H1 (cell line): ENCODE results near the gene PCGF3. TPM values are rescaled to one million over a fixed set of nuclear protein-coding genes. Genes with fewer than 3 reads are reported as not detected.

ENCODE experiments used
- CTCF ChIA-PET: fragments of 300-600 bp; sonication (Branson Sonifier 250); formaldehyde crosslinking; loops from one replicate; lab custom pipeline; 2021; ENCODE audit not compliant: partially characterized antibody; lab: Charles Lee
- POLR2A ChIA-PET: fragments of 300-600 bp; sonication (Branson Sonifier 250); formaldehyde crosslinking; loops from one replicate; lab custom pipeline; 2021; ENCODE audit warnings: inconsistent platforms; ENCODE audit not compliant: partially characterized antibody; lab: Charles Lee
- DNase-seq, 2 experiments: peaks; one replicate each; pipeline versions ENCODE4 v3.0.0 to v3.0.0-alpha.2; 2010 to 2022; ENCODE audit warnings: low spot score in 2 of 2, low read depth in 1 of 2, mixed read lengths in 1 of 2
- FAIRE-seq: peaks from 2 replicates; lab custom pipeline; 2011; peaks lifted over from hg19 to GRCh38; lab: Jason Lieb, UNC
- H2AFZ ChIP-seq: 2 replicates; pipeline ENCODE4 v1.8.1; 2012; ENCODE audit warnings: low read length, inconsistent platforms
- H2AK5ac ChIP-seq: 2 replicates; pipeline ENCODE4 v1.6.1; 2013; ENCODE audit warnings: low read depth, low read length
- H2BK120ac ChIP-seq: replicated peaks from 2 replicates; pipeline ENCODE3; 2013; ENCODE audit warnings: low read depth, low read length, inconsistent platforms
- H2BK12ac ChIP-seq: 2 replicates; pipeline ENCODE4 v1.6.1; 2013; ENCODE audit warnings: low read depth, low read length
- H2BK15ac ChIP-seq: 2 replicates; pipeline ENCODE4 v1.6.1; 2013; ENCODE audit warnings: low read length
- H2BK20ac ChIP-seq: 2 replicates; pipeline ENCODE4 v1.6.1; 2013; ENCODE audit warnings: low read length
- H2BK5ac ChIP-seq: 2 replicates; pipeline ENCODE4 v1.6.1; 2013; ENCODE audit warnings: low read depth, low read length
- H3K14ac ChIP-seq: 2 replicates; pipeline ENCODE4 v1.6.1; 2013; ENCODE audit warnings: inconsistent platforms; ENCODE audit not compliant: insufficient read length
- H3K18ac ChIP-seq: 2 replicates; pipeline ENCODE4 v1.6.1; 2013; ENCODE audit warnings: low read length; ENCODE audit errors: extremely low read depth
- H3K23ac ChIP-seq: 2 replicates; pipeline ENCODE4 v1.6.1; 2013; ENCODE audit warnings: inconsistent platforms; ENCODE audit not compliant: insufficient read length
- H3K23me2 ChIP-seq: 2 replicates; pipeline ENCODE4 v1.6.1; 2013; ENCODE audit warnings: low read depth, low read length
- H3K27ac ChIP-seq: 2 replicates; pipeline ENCODE4 v1.6.1; 2011; ENCODE audit warnings: low read depth, low read length, inconsistent platforms
- H3K27me3 ChIP-seq, 4 experiments: replicated peaks in 1 of 4; 1 replicate in 1 of 4; 2 replicates in 3 of 4; pipeline versions ENCODE4 v1.6.1 to v1.8.1; 2011 to 2013; ENCODE audit warnings: low read length in 3 of 4, mild to moderate bottlenecking in 3 of 4, inconsistent platforms in 2 of 4, mixed read lengths in 2 of 4, moderate library complexity in 1 of 4; ENCODE audit not compliant: control insufficient read depth in 3 of 4, insufficient read depth in 3 of 4; ENCODE audit errors: extremely low read depth in 1 of 4
- H3K36me3 ChIP-seq, 4 experiments: 2 replicates each; pipeline versions ENCODE4 v1.6.1 to v1.8.1; 2011 to 2013; ENCODE audit warnings: mild to moderate bottlenecking in 4 of 4, low read length in 3 of 4, moderate library complexity in 2 of 4, control low read depth in 1 of 4, inconsistent platforms in 1 of 4; ENCODE audit not compliant: insufficient read depth in 4 of 4, control insufficient read depth in 2 of 4
- H3K4ac ChIP-seq: replicated peaks from 2 replicates; pipeline ENCODE3; 2013; ENCODE audit warnings: low read length, low read depth, mixed read lengths, inconsistent platforms; ENCODE audit not compliant: insufficient read length
- H3K4me1 ChIP-seq, 4 experiments: replicated peaks in 1 of 4; 1 replicate in 1 of 4; 2 replicates in 3 of 4; pipeline versions ENCODE4 v1.6.1 to v1.8.1; 2011 to 2013; ENCODE audit warnings: low read length in 3 of 4, inconsistent platforms in 2 of 4, mixed read lengths in 1 of 4; ENCODE audit not compliant: insufficient read depth in 4 of 4, control insufficient read depth in 3 of 4
- H3K4me2 ChIP-seq, 2 experiments: 2 replicates each; pipeline versions ENCODE4 v1.6.1 to v1.8.1; 2011 to 2013; ENCODE audit warnings: low read depth in 2 of 2, low read length in 2 of 2, control low read depth in 1 of 2, inconsistent platforms in 1 of 2, mild to moderate bottlenecking in 1 of 2; ENCODE audit not compliant: insufficient read depth in 1 of 2
- H3K4me3 ChIP-seq, 4 experiments: fragments of 200-600, 300-600 bp in 1 of 4; sonication (generic), shearing (Covaris generic), sonication (Bioruptor Twin) in 1 of 4; 2 replicates each; pipeline versions ENCODE4 v1.5.1 to v1.8.1; 2011 to 2016; ENCODE audit warnings: low read length in 4 of 4, low read depth in 3 of 4, control low read depth in 2 of 4, inconsistent platforms in 2 of 4, mild to moderate bottlenecking in 2 of 4, mixed read lengths in 1 of 4, moderate library complexity in 1 of 4; ENCODE audit not compliant: insufficient read depth in 2 of 4; ENCODE audit errors: extremely low read depth in 1 of 4
- H3K56ac ChIP-seq: replicated peaks from 2 replicates; pipeline ENCODE3; 2013; ENCODE audit warnings: low read depth, mild to moderate bottlenecking, mixed read lengths, low read length, inconsistent platforms; ENCODE audit not compliant: insufficient read length
- H3K79me1 ChIP-seq: 2 replicates; pipeline ENCODE4 v1.6.1; 2013; ENCODE audit warnings: low read depth, low read length, control low read depth
- H3K79me2 ChIP-seq, 2 experiments: 2 replicates each; pipeline versions ENCODE4 v1.6.1 to v1.8.1; 2012 to 2013; ENCODE audit warnings: low read length in 2 of 2, mild to moderate bottlenecking in 2 of 2, inconsistent platforms in 1 of 2; ENCODE audit not compliant: insufficient read depth in 2 of 2, control insufficient read depth in 1 of 2
- H3K9ac ChIP-seq, 4 experiments: replicated peaks in 1 of 4; 1 replicate in 1 of 4; 2 replicates in 3 of 4; pipeline versions ENCODE4 v1.6.1 to v1.8.1; 2011 to 2013; ENCODE audit warnings: low read depth in 3 of 4, low read length in 3 of 4, control low read depth in 2 of 4, mild to moderate bottlenecking in 2 of 4, moderate library complexity in 2 of 4, inconsistent platforms in 1 of 4; ENCODE audit errors: extremely low read depth in 1 of 4
- H3K9me3 ChIP-seq, 2 experiments: 2 replicates each; pipeline versions ENCODE4 v1.6.1 to v1.8.1; 2012 to 2013; ENCODE audit warnings: mild to moderate bottlenecking in 2 of 2, moderate library complexity in 2 of 2, control low read depth in 1 of 2, inconsistent platforms in 1 of 2, low read depth in 1 of 2, low read length in 1 of 2, mixed read lengths in 1 of 2; ENCODE audit not compliant: insufficient read depth in 2 of 2
- H4K20me1 ChIP-seq, 2 experiments: replicated peaks in 1 of 2; 2 replicates each; pipeline versions ENCODE3 to v1.8.1; 2011 to 2013; ENCODE audit warnings: inconsistent platforms in 2 of 2, low read length in 2 of 2, mild to moderate bottlenecking in 1 of 2; ENCODE audit not compliant: insufficient read depth in 2 of 2, control insufficient read depth in 1 of 2
- H4K5ac ChIP-seq: 2 replicates; pipeline ENCODE4 v1.6.1; 2013; ENCODE audit warnings: low read length, low read depth, mixed read lengths, inconsistent platforms; ENCODE audit not compliant: insufficient read length
- H4K8ac ChIP-seq: 2 replicates; pipeline ENCODE4 v1.8.0; 2013; ENCODE audit warnings: mild to moderate bottlenecking, moderate library complexity, low read length, inconsistent platforms; ENCODE audit not compliant: insufficient read depth; ENCODE audit errors: extremely low read depth
- H4K91ac ChIP-seq: replicated peaks from 2 replicates; pipeline ENCODE3; 2013; ENCODE audit warnings: low read length, mixed read lengths, inconsistent platforms; ENCODE audit not compliant: insufficient read length
- CEBPB ChIP-seq: IDR thresholded peaks from 2 replicates; pipeline ENCODE4 v1.6.1; 2012; ENCODE audit warnings: low read depth, low read length
- HDAC6 ChIP-seq: IDR thresholded peaks from one replicate; pipeline ENCODE4 v1.7.1; 2012; ENCODE audit warnings: low read depth, mild to moderate bottlenecking, inconsistent platforms, low read length, moderate library complexity
- PHF8 ChIP-seq: fragments of 200-600 bp; sonication (generic); conservative IDR thresholded peaks from 2 replicates; pipeline ENCODE4 v1.7.1; 2012; ENCODE audit warnings: low read depth, mild to moderate bottlenecking, inconsistent platforms, low read length, moderate library complexity
- POLR2AphosphoS5 ChIP-seq: IDR thresholded peaks from 2 replicates; pipeline ENCODE4 v1.6.1; 2011; ENCODE audit warnings: low read depth, low read length
- SAP30 ChIP-seq: fragments of 300-600 bp; sonication (generic); IDR thresholded peaks from 2 replicates; pipeline ENCODE4 v1.7.1; 2012; ENCODE audit warnings: low read length, moderate library complexity, mild to moderate bottlenecking, inconsistent platforms; ENCODE audit not compliant: insufficient read depth, insufficient replicate concordance
- WGBS, 2 experiments: shearing (Covaris generic) in 1 of 2; methylation state at CpG; one replicate each; pipeline versions ENCODE4 v1.1.6 to v1.1.7; 2013 to 2015; ENCODE audit warnings: low lambda C conversion rate in 2 of 2, mixed read lengths in 2 of 2, inconsistent platforms in 1 of 2, low coverage in 1 of 2, missing lambda C conversion rate in 1 of 2; ENCODE audit not compliant: insufficient replicate concordance in 2 of 2, insufficient coverage in 1 of 2, insufficient read length in 1 of 2; ENCODE audit errors: extremely low coverage in 1 of 2, missing lambda C conversion rate in 1 of 2; 5-methylcytosine and 5-hydroxymethylcytosine counted together
- polyA plus RNA-seq, 7 experiments: library from polyadenylated mRNA; depleted of rRNA in 3 of 7; stranded (reverse) in 5 of 7; unstranded in 2 of 7; fragments of >200 nt in 5 of 7; fragments of 200-250 nt in 2 of 7; gene quantifications; 1 replicate in 5 of 7; 2 replicates in 1 of 7; 4 replicates in 1 of 7; pipeline versions ENCODE4 v1.2.1 to v1.2.3, GENCODE V29; 2011 to 2013; ENCODE audit warnings: missing spikeins in 2 of 7, mixed read lengths in 2 of 7
- total RNA-seq: library from RNA; stranded (reverse); fragmentation: NEBNext Ultra II Directional; extraction: Animal tissue kit (Norgen Biotek cat#: 25700); gene quantifications from 2 replicates; pipeline ENCODE4 v1.2.1, GENCODE V29; 2021

Gene PCGF3
- total and polyA plus RNA-seq, 2 of the 8 experiments (the other 6 are each of a cell fraction or from before 2014, with no cell fraction given), result 52.7 to 52.9 TPM

- Histone ChIP-seq H3K18ac (no peak overlapping the region), H3K4me3 (no peak overlapping the region), H3K79me1 (no peaks in the 10 kb centered on the region), H2BK20ac (no peak overlapping the region), H2BK120ac (no peak overlapping the region), H3K4me1 (no peaks in the 10 kb centered on the region), H4K5ac (no peak overlapping the region), H3K9ac (no peak overlapping the region; a peak in 1 of 7 replicates), H3K79me2 (no peaks in the 10 kb centered on the region), H2BK15ac (no peak overlapping the region), H2BK5ac (no peak overlapping the region; the same call in 1 of the 2 replicates), H3K27me3 (peaks cover 0 to 2% (median 0%) of the 10 kb centered on the region in 4 experiments; a peak in 1 of 7 replicates), H3K27ac (no peak overlapping the region), H3K4ac (no peak overlapping the region), H3K23me2 (peaks cover 7% of the 10 kb centered on the region; the same call in 1 of the 2 replicates), H2BK12ac (no peak overlapping the region; the same call in 1 of the 2 replicates), H2AK5ac (no peak overlapping the region), H4K91ac (no peak overlapping the region), H2AFZ (no peak overlapping the region), H3K36me3 (no peaks in the 10 kb centered on the region; a peak in 1 of 8 replicates), H3K14ac (no peak overlapping the region), H3K56ac (no peak overlapping the region), H4K8ac (peak overlapping the region; percentile 18; the same call in 1 of the 2 replicates), H4K20me1 (peaks cover 0 to 22% of the 10 kb centered on the region in 2 experiments), H3K23ac (no peak overlapping the region), H3K9me3 (no peaks in the 10 kb centered on the region), H3K4me2 (no peak overlapping the region)
- DNase-seq (no peak), FAIRE-seq (no peak)
- 92% methylated on average over 28 of the region's 32 CpGs; no CpG with 5 or more reads in 1 of the 2 experiments for WGBS, 2 experiments
- ChIA-PET CTCF (interaction anchor here (1.0 kb wide), 1 partner anchor 15 kb away, joined by 3 read pairs; the partner anchor contains the start of genes ATP5ME and MYL5), POLR2A (interaction anchor here (1.0 to 1.4 kb wide), 2 partner anchors 10 to 15 kb away, joined by 4 to 5 read pairs; partner anchors contain the start of genes ATP5ME and MYL5)
- TF ChIP-seq CEBPB (no peak), SAP30 (no peak), HDAC6 (no peak), POLR2AphosphoS5 (no peak), PHF8 (no peak)
Measured at GRCh38 chr4:658681-659667, 46.7 kb upstream of the PCGF3 start.
